ENCODE data around the gene MOSPD2.

DNA sequence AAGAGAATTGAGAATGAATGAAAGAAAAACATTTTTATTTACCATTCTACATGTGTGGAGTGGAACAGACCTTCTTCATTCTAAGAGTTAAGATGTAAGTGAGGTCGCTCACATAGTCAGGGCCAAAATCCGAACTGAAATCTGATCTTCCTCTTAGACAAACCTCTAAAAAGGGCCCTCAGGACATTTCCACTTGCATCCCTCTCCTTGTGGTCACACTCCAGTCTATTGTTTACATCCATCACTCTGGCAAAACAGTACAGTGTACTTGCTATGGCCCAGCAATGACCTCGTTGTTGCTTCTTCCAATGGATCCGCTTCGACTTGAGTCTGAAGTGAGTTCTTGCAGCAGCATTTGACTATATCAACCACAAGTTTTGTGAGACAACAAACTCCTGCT lies 54.2 kb downstream of the MOSPD2 start:
- TF ChIP-seq, protein P1, sequence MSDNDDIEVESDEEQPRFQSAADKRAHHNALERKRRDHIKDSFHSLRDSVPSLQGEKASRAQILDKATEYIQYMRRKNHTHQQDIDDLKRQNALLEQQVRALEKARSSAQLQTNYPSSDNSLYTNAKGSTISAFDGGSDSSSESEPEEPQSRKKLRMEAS (IDR thresholded peaks at IDR 0.05): no peak
- no peak for TF ChIP-seq CEBPB (IDR thresholded peaks at IDR 0.05)
- TF ChIP-seq, protein P2, sequence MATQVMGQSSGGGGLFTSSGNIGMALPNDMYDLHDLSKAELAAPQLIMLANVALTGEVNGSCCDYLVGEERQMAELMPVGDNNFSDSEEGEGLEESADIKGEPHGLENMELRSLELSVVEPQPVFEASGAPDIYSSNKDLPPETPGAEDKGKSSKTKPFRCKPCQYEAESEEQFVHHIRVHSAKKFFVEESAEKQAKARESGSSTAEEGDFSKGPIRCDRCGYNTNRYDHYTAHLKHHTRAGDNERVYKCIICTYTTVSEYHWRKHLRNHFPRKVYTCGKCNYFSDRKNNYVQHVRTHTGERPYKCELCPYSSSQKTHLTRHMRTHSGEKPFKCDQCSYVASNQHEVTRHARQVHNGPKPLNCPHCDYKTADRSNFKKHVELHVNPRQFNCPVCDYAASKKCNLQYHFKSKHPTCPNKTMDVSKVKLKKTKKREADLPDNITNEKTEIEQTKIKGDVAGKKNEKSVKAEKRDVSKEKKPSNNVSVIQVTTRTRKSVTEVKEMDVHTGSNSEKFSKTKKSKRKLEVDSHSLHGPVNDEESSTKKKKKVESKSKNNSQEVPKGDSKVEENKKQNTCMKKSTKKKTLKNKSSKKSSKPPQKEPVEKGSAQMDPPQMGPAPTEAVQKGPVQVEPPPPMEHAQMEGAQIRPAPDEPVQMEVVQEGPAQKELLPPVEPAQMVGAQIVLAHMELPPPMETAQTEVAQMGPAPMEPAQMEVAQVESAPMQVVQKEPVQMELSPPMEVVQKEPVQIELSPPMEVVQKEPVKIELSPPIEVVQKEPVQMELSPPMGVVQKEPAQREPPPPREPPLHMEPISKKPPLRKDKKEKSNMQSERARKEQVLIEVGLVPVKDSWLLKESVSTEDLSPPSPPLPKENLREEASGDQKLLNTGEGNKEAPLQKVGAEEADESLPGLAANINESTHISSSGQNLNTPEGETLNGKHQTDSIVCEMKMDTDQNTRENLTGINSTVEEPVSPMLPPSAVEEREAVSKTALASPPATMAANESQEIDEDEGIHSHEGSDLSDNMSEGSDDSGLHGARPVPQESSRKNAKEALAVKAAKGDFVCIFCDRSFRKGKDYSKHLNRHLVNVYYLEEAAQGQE (IDR thresholded peaks at IDR 0.05; ENCODE audit: low read depth): no peak

Data from Ishikawa (cell line).